Measurements from ENCODE around the gene MKI67. TPM values are rescaled to one million over a fixed set of nuclear protein-coding genes. Genes with fewer than 3 reads are reported as not detected.

The MKI67 gene
- total and polyA plus RNA-seq, 9 donors: 14.4 to 52.3 (median 38.2) TPM

DNA sequence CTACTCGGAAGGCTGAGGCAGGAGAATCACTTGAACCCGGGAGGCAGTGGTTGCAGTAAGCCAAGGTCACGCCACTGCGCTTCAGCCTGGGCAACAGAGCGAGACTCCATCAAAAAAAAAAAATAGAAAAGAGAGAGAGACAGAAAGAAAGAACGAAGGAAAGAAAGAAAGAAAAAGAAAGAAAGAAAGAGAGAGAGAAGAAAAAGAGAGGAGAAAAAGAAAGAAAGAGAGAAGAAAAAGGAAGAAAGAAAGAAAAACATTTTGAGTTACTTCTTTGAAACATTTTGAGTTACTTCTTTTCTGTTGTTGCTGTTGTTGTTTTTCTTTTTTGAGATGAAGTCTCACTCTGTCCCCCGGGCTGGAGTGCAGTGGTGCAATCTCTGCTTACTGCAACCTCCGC lies 2.4 kb upstream of the MKI67 start:
- WGBS (ENCODE audit: insufficient coverage): 80% methylated on average over 5 of the region's 8 CpGs
- Histone ChIP-seq H3K4me1 (ENCODE audit: control insufficient read depth, insufficient read depth, low read length) (peaks cover 22% of the 10 kb centered on the region), H3K9me3 (replicated peaks; ENCODE audit: control insufficient read depth, low read depth, low read length) (no peaks in the 10 kb centered on the region)

DNA sequence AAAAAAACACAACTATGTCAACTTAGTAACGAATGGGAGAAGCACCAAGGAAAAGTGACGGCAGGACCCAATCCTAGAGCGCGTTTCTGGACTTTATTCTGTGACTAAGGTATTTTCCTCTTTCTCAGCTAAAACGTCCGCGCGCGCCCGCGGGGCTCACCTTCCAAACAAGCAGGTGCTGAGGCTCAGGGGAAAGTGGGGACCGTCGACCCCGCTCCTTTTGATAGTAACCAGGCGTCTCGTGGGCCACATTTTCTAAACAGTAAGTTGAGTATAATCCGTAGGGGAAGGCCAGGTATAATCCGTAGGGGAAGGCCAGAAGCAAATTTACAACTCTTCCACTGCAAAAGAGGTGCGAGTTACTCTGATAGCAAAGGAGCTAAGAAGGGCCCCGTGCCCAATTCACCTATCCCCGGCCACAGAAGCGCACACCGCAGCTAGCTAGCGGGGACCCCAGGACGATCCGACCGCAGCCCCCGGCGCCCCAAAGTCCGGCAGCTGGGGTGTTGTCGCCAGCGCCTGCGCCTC lies 743 bp downstream of the MKI67 start:
- WGBS (ENCODE audit: insufficient coverage): 0% methylated on average over 18 of the region's 33 CpGs
- H3K4me1 ChIP-seq (ENCODE audit: control insufficient read depth, insufficient read depth, low read length): peaks cover 22% of the 10 kb centered on the region
- H3K27me3 ChIP-seq (ENCODE audit: control insufficient read depth, insufficient read depth, low read length): peaks cover 11% of the 10 kb centered on the region

More for the DNA sequence above, 2.4 kb upstream of the MKI67 start:
- Histone ChIP-seq H3K4me3 (ENCODE audit: low read length) (no peak overlapping the region), H3K36me3 (ENCODE audit: control insufficient read depth, insufficient read depth, low read length) (peaks cover 3% of the 10 kb centered on the region), H3K27ac (ENCODE audit: low read length) (no peak overlapping the region), H3K27me3 (ENCODE audit: control insufficient read depth, insufficient read depth, low read length) (peaks cover 11% of the 10 kb centered on the region)
- no peak for DNase-seq

GRCh38 chr10:128124813-128125403 lies 1.3 kb downstream of the MKI67 start:
- Histone ChIP-seq H3K27me3 (ENCODE audit: control insufficient read depth, insufficient read depth, low read length) (peaks cover 11% of the 10 kb centered on the region), H3K4me1 (ENCODE audit: control insufficient read depth, insufficient read depth, low read length) (peaks cover 22% of the 10 kb centered on the region), H3K36me3 (ENCODE audit: control insufficient read depth, insufficient read depth, low read length) (peaks cover 3% of the 10 kb centered on the region), H3K27ac (ENCODE audit: low read length) (no peak overlapping the region), H3K4me3 (ENCODE audit: low read length) (peak overlapping the region; percentile 47), H3K9me3 (replicated peaks; ENCODE audit: control insufficient read depth, low read depth, low read length) (no peaks in the 10 kb centered on the region)
- 14% methylated on average over 7 of the region's 11 CpGs for WGBS (ENCODE audit: insufficient coverage)
- no peak for DNase-seq

More for the DNA sequence above, 743 bp downstream of the MKI67 start:
- DNase-seq: no peak
- Histone ChIP-seq H3K27ac (ENCODE audit: low read length) (no peak overlapping the region), H3K36me3 (ENCODE audit: control insufficient read depth, insufficient read depth, low read length) (peaks cover 3% of the 10 kb centered on the region), H3K9me3 (replicated peaks; ENCODE audit: control insufficient read depth, low read depth, low read length) (no peaks in the 10 kb centered on the region), H3K4me3 (ENCODE audit: low read length) (peak overlapping the region; percentile 47)

GRCh38 chr10:128123846-128124245 lies 2.4 kb downstream of the MKI67 start:
- Histone ChIP-seq H3K9me3 (replicated peaks; ENCODE audit: control insufficient read depth, low read depth, low read length) (no peaks in the 10 kb centered on the region), H3K27ac (ENCODE audit: low read length) (no peak overlapping the region), H3K4me3 (ENCODE audit: low read length) (no peak overlapping the region), H3K36me3 (ENCODE audit: control insufficient read depth, insufficient read depth, low read length) (peaks cover 3% of the 10 kb centered on the region), H3K27me3 (ENCODE audit: control insufficient read depth, insufficient read depth, low read length) (peaks cover 11% of the 10 kb centered on the region), H3K4me1 (ENCODE audit: control insufficient read depth, insufficient read depth, low read length) (peaks cover 22% of the 10 kb centered on the region)
- DNase-seq: no peak

GRCh38 chr10:128122931-128123330 lies 3.3 kb downstream of the MKI67 start:
- H3K27ac ChIP-seq (ENCODE audit: low read length): no peak overlapping the region
- H3K4me3 ChIP-seq (ENCODE audit: low read length): no peak overlapping the region
- no peak for DNase-seq
- H3K9me3 ChIP-seq (replicated peaks; ENCODE audit: control insufficient read depth, low read depth, low read length): no peaks in the 10 kb centered on the region
- H3K27me3 ChIP-seq (ENCODE audit: control insufficient read depth, insufficient read depth, low read length): peaks cover 11% of the 10 kb centered on the region
- peaks cover 8% of the 10 kb centered on the region for H3K36me3 ChIP-seq (ENCODE audit: control insufficient read depth, insufficient read depth, low read length)
- no CpG with 5 or more reads among the region's 2 CpGs for WGBS (ENCODE audit: insufficient coverage)
- peaks cover 22% of the 10 kb centered on the region for H3K4me1 ChIP-seq (ENCODE audit: control insufficient read depth, insufficient read depth, low read length)

GRCh38 chr10:128121750-128122412 lies 4.3 kb downstream of the MKI67 start:
- DNase-seq: no peak
- no peak overlapping the region for H3K4me3 ChIP-seq (ENCODE audit: low read length)
- 88% methylated on average over 5 of the region's 5 CpGs for WGBS (ENCODE audit: insufficient coverage)
- H3K36me3 ChIP-seq (ENCODE audit: control insufficient read depth, insufficient read depth, low read length): peaks cover 14% of the 10 kb centered on the region
- H3K27ac ChIP-seq (ENCODE audit: low read length): no peak overlapping the region
- peaks cover 8% of the 10 kb centered on the region for H3K27me3 ChIP-seq (ENCODE audit: control insufficient read depth, insufficient read depth, low read length)
- H3K9me3 ChIP-seq (replicated peaks; ENCODE audit: control insufficient read depth, low read depth, low read length): no peaks in the 10 kb centered on the region
- peaks cover 22% of the 10 kb centered on the region for H3K4me1 ChIP-seq (ENCODE audit: control insufficient read depth, insufficient read depth, low read length)

GRCh38 chr10:128116851-128117615 lies 9.2 kb downstream of the MKI67 start:
- Histone ChIP-seq H3K36me3 (ENCODE audit: control insufficient read depth, insufficient read depth, low read length) (peaks cover 46% of the 10 kb centered on the region), H3K9me3 (replicated peaks; ENCODE audit: control insufficient read depth, low read depth, low read length) (no peaks in the 10 kb centered on the region), H3K4me1 (ENCODE audit: control insufficient read depth, insufficient read depth, low read length) (no peaks in the 10 kb centered on the region), H3K27ac (ENCODE audit: low read length) (no peak overlapping the region), H3K4me3 (ENCODE audit: low read length) (no peak overlapping the region), H3K27me3 (ENCODE audit: control insufficient read depth, insufficient read depth, low read length) (no peaks in the 10 kb centered on the region)
- DNase-seq: no peak
- 90% methylated on average over 3 of the region's 13 CpGs for WGBS (ENCODE audit: insufficient coverage)

GRCh38 chr10:128116187-128116586 lies 10.0 kb downstream of the MKI67 start:
- Histone ChIP-seq H3K27ac (ENCODE audit: low read length) (no peak overlapping the region), H3K4me3 (ENCODE audit: low read length) (no peak overlapping the region), H3K36me3 (ENCODE audit: control insufficient read depth, insufficient read depth, low read length) (peaks cover 49% of the 10 kb centered on the region), H3K9me3 (replicated peaks; ENCODE audit: control insufficient read depth, low read depth, low read length) (no peaks in the 10 kb centered on the region), H3K4me1 (ENCODE audit: control insufficient read depth, insufficient read depth, low read length) (no peaks in the 10 kb centered on the region), H3K27me3 (ENCODE audit: control insufficient read depth, insufficient read depth, low read length) (no peaks in the 10 kb centered on the region)
- 100% methylated on average over 1 of the region's 4 CpGs for WGBS (ENCODE audit: insufficient coverage)
- DNase-seq: no peak

DNA sequence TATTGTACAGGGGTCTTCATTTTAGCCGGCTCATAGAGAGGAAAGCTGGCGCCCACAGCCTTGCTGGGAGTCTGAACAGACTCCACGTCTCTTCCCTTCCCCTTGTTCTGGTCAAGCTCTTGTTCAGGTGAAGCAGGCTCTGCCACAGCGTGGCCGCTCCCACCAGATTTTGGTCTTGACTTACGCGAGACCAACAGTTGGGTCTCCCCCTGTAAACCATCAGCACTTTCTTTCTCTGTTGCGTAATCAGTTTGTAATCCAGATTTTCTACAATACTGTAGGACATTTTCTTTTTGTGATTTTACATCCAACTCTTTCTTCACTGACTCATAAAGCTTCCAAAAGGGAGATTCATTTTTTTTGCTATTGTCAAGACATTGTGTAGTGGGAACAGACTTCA lies 10.9 kb downstream of the MKI67 start:
- Histone ChIP-seq H3K4me1 (ENCODE audit: control insufficient read depth, insufficient read depth, low read length) (no peaks in the 10 kb centered on the region), H3K27ac (ENCODE audit: low read length) (no peak overlapping the region), H3K36me3 (ENCODE audit: control insufficient read depth, insufficient read depth, low read length) (peaks cover 51% of the 10 kb centered on the region), H3K4me3 (ENCODE audit: low read length) (no peak overlapping the region), H3K27me3 (ENCODE audit: control insufficient read depth, insufficient read depth, low read length) (no peaks in the 10 kb centered on the region), H3K9me3 (replicated peaks; ENCODE audit: control insufficient read depth, low read depth, low read length) (no peaks in the 10 kb centered on the region)
- DNase-seq: no peak
- WGBS (ENCODE audit: insufficient coverage): 92% methylated on average over 4 of the region's 8 CpGs

GRCh38 chr10:128114901-128115300 lies 11.3 kb downstream of the MKI67 start:
- H3K9me3 ChIP-seq (replicated peaks; ENCODE audit: control insufficient read depth, low read depth, low read length): no peaks in the 10 kb centered on the region
- DNase-seq: no peak
- H3K4me1 ChIP-seq (ENCODE audit: control insufficient read depth, insufficient read depth, low read length): no peaks in the 10 kb centered on the region
- H3K27ac ChIP-seq (ENCODE audit: low read length): no peak overlapping the region
- no peak overlapping the region for H3K4me3 ChIP-seq (ENCODE audit: low read length)
- H3K27me3 ChIP-seq (ENCODE audit: control insufficient read depth, insufficient read depth, low read length): no peaks in the 10 kb centered on the region
- WGBS (ENCODE audit: insufficient coverage): no CpG with 5 or more reads among the region's 2 CpGs
- H3K36me3 ChIP-seq (ENCODE audit: control insufficient read depth, insufficient read depth, low read length): peaks cover 54% of the 10 kb centered on the region
